Sigmoid colon (tissue), 7 donors: Measurements from ENCODE around the gene CRYBB1. TPM values are rescaled to one million over a fixed set of nuclear protein-coding genes. Genes with fewer than 3 reads are reported as not detected.

Experiments
- DNase-seq: peaks from one replicate; pipeline ENCODE4 v3.0.0-alpha.2; 2019
- H3K27ac ChIP-seq, 4 donors: fragments of 200-600 bp; sonication (generic); one replicate each; pipeline ENCODE4 v1.5.1; 2016 to 2019; ENCODE audit warnings: mild to moderate bottlenecking in 1 of 4
- H3K27me3 ChIP-seq, 3 donors: fragments of 200-600 bp; sonication (generic); one replicate each; pipeline ENCODE4 v1.5.1; 2019; ENCODE audit warnings: mild to moderate bottlenecking in 1 of 3
- H3K36me3 ChIP-seq, 4 donors: fragments of 200-600 bp; sonication (generic); one replicate each; pipeline ENCODE4 v1.5.1; 2016 to 2019
- H3K4me1 ChIP-seq, 4 donors: fragments of 200-600 bp; sonication (generic); one replicate each; pipeline ENCODE4 v1.5.1; 2017 to 2019
- H3K4me3 ChIP-seq, 4 donors: fragments of 200-600 bp; sonication (generic); one replicate each; pipeline ENCODE4 v1.5.1; 2017 to 2019; ENCODE audit warnings: mild to moderate bottlenecking in 2 of 4, moderate library complexity in 1 of 4
- H3K9me3 ChIP-seq, 4 donors: fragments of 200-600 bp in 3 of 4; sonication (generic) in 3 of 4; one replicate each; pipeline versions ENCODE4 v1.5.1 to v1.6.1; 2013 to 2019
- CTCF ChIP-seq, 4 experiments: fragments of 450-650 bp in 3 of 4; fragments of 200-600 bp in 1 of 4; IDR thresholded peaks; one replicate each; pipeline ENCODE4 v1.5.1; 2016 to 2019; ENCODE audit warnings: antibody characterized with exemption in 4 of 4, mild to moderate bottlenecking in 3 of 4, moderate library complexity in 2 of 4
- EP300 ChIP-seq, 4 donors: sonication (generic); formaldehyde crosslinking; IDR thresholded peaks; one replicate each; pipeline ENCODE4 v1.6.1; 2017; ENCODE audit warnings: antibody characterized with exemption in 4 of 4
- POLR2A ChIP-seq, 2 donors: fragments of 450-650 bp; IDR thresholded peaks; one replicate each; pipeline ENCODE4 v1.6.1; 2016; ENCODE audit warnings: antibody characterized with exemption in 2 of 2, mild to moderate bottlenecking in 2 of 2, moderate library complexity in 2 of 2
- POLR2AphosphoS5 ChIP-seq, 4 donors: sonication (generic); formaldehyde crosslinking; IDR thresholded peaks; one replicate each; pipeline ENCODE4 v1.6.1; 2017; ENCODE audit warnings: antibody characterized with exemption in 4 of 4
- WGBS, 2 donors: extraction: QIAGEN DNeasy Blood & Tissue Kit; methylation state at CpG; one replicate each; pipeline ENCODE4 v1.1.7; 2013; 5-methylcytosine and 5-hydroxymethylcytosine counted together
- intact Hi-C: fragments of 100-400 bp; cut with DNase I; formaldehyde crosslinking; loops from one replicate; pipeline ENCODE4 v1.15.1; 2023
- polyA plus RNA-seq, 3 donors: library from polyadenylated mRNA; stranded (reverse); fragments of 200-250 nt; gene quantifications; one replicate each; pipeline ENCODE4 v1.2.3, GENCODE V29; 2013
- total RNA-seq, 4 donors: library from RNA; depleted of rRNA; stranded (reverse); fragments of >200 nt; gene quantifications; one replicate each; pipeline ENCODE4 v1.1.0, GENCODE V29; 2016
- donor health status: healthy with polysubstance abuse.
- donor health status: Bipolar disorder and iron deficiency.
- donor health status: healthy.

CRYBB1 gene
- 1 to 10 TPM in 1 of 4 donors, under 1 TPM in 1, not detected in 2; 0.82 to 1.8 TPM for total RNA-seq
- 1 to 10 TPM in 1 of 3 donors, under 1 TPM in 1, not detected in 1; 0.47 to 3.0 TPM for polyA plus RNA-seq

- no peak within 1 kb of the TSS for H3K4me3 ChIP-seq
- peaks cover 3 to 30% (median 18%) of the 10 kb centered on the region in 3 donors for H3K27me3 ChIP-seq
- no peaks in the 10 kb centered on the region for H3K36me3 ChIP-seq
- no peak for TF ChIP-seq EP300 (IDR thresholded peaks at IDR 0.05)
- TF ChIP-seq POLR2A (IDR thresholded peaks at IDR 0.05) = no peak
- no peak for TF ChIP-seq POLR2AphosphoS5 (IDR thresholded peaks at IDR 0.05)
- TF ChIP-seq CTCF (IDR thresholded peaks at IDR 0.05) = no peak
- no peaks in the 10 kb centered on the region for H3K9me3 ChIP-seq
- H3K27ac ChIP-seq = no peak within 1 kb of the TSS
- no peaks in the 10 kb centered on the region for H3K4me1 ChIP-seq
- DNase-seq = peak; percentile 69
- intact Hi-C loops = no loop called here
- 66 to 70% methylated on average over 7 of the region's 7 CpGs for WGBS, 2 donors
Observed at GRCh38 chr22:26617271-26618199, at the start of gene CRYBB1. Gene CRYBB1, minus strand, starts transcription at chr22:26618027. Its CDS starts 1,708 bp downstream, at chr22:26616319.

- Histone ChIP-seq H3K9me3 (no peaks in the 10 kb centered on the region), H3K36me3 (no peaks in the 10 kb centered on the region), H3K4me1 (peaks cover 0 to 4% (median 3%) of the 10 kb centered on the region in 4 donors), H3K27ac (no peak overlapping the region), H3K4me3 (no peak overlapping the region), H3K27me3 (peaks cover 0 to 17% (median 0%) of the 10 kb centered on the region in 3 donors)
- DNase-seq = no peak
- TF ChIP-seq EP300 (IDR thresholded peaks at IDR 0.05) (no peak), POLR2AphosphoS5 (IDR thresholded peaks at IDR 0.05) (no peak), POLR2A (IDR thresholded peaks at IDR 0.05) (no peak), CTCF (IDR thresholded peaks at IDR 0.05) (no peak)
- 87 to 90% methylated on average over 13 of the region's 13 CpGs for WGBS, 2 donors
- intact Hi-C loops = no loop called here
Observed at GRCh38 chr22:26667140-26667539, 49.3 kb upstream of the CRYBB1 start.

DNA sequence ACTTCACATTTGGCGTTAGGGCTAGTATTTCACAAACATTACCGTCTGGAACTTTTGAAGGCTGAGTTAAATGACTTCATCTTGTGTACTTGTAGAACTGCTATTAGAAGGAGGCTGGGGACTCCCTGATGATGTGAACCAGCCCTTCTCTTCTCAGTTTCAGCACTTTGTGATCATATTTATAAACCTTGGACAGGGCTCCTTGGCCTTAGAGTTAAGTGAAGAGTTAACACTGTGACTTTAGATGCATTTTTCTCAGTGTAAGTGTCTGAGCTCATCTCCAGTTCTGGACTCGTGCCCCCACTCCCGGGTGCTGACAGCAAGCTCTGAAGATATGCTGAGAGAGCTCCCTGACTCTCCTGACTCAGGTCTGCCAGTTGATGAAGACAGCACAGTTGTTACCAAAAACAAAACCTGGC lies 48.0 kb upstream of the CRYBB1 start:
- H3K27ac ChIP-seq = no peak overlapping the region
- peaks cover 0 to 26% (median 0%) of the 10 kb centered on the region in 3 donors for H3K27me3 ChIP-seq
- H3K4me3 ChIP-seq = no peak overlapping the region
- TF ChIP-seq CTCF (IDR thresholded peaks at IDR 0.05) = no peak
- TF ChIP-seq POLR2A (IDR thresholded peaks at IDR 0.05) = no peak
- TF ChIP-seq EP300 (IDR thresholded peaks at IDR 0.05) = no peak
- no peak for TF ChIP-seq POLR2AphosphoS5 (IDR thresholded peaks at IDR 0.05)
- WGBS, 2 donors = 28 to 49% methylated on average over 4 of the region's 4 CpGs
- intact Hi-C loops = no loop called here
- H3K9me3 ChIP-seq = no peaks in the 10 kb centered on the region
- H3K36me3 ChIP-seq = no peaks in the 10 kb centered on the region
- H3K4me1 ChIP-seq = no peaks in the 10 kb centered on the region
- DNase-seq = no peak

GRCh38 chr22:26663374-26663923 lies 45.6 kb upstream of the CRYBB1 start:
- intact Hi-C loops = no loop called here
- Histone ChIP-seq H3K4me1 (peaks cover 0 to 9% (median 8%) of the 10 kb centered on the region in 4 donors), H3K9me3 (no peaks in the 10 kb centered on the region), H3K27me3 (peaks cover 6 to 43% (median 17%) of the 10 kb centered on the region in 3 donors), H3K36me3 (no peaks in the 10 kb centered on the region), H3K27ac (no peak overlapping the region), H3K4me3 (no peak overlapping the region)
- TF ChIP-seq CTCF (IDR thresholded peaks at IDR 0.05) = no peak
- no peak for TF ChIP-seq POLR2AphosphoS5 (IDR thresholded peaks at IDR 0.05)
- TF ChIP-seq POLR2A (IDR thresholded peaks at IDR 0.05) = no peak
- WGBS, 2 donors = 66 to 78% methylated on average over 9 of the region's 9 CpGs
- DNase-seq = no peak
